Gastrocnemius medialis (tissue), 4 donors: ENCODE data around the gene DNAH6.

ENCODE experiments used
- CTCF ChIP-seq, 5 experiments: fragments of 450-650 bp in 3 of 5; fragments of 200-600 bp in 2 of 5; sonication (generic) in 2 of 5; IDR thresholded peaks in 4 of 5; conservative IDR thresholded peaks in 1 of 5; 1 replicate in 4 of 5; 2 replicates in 1 of 5; pipeline ENCODE4 v1.5.1; 2016 to 2019; ENCODE audit warnings: antibody characterized with exemption in 5 of 5, mild to moderate bottlenecking in 3 of 5, moderate library complexity in 3 of 5
- POLR2A ChIP-seq, 2 donors: fragments of 450-650 bp; IDR thresholded peaks; one replicate each; pipeline ENCODE4 v1.6.1; 2017; ENCODE audit warnings: antibody characterized with exemption in 2 of 2, mild to moderate bottlenecking in 2 of 2, moderate library complexity in 2 of 2

- no peak for TF ChIP-seq CTCF (IDR thresholded peaks at IDR 0.05 in 4 of 5, conservative IDR thresholded peaks at IDR 0.05 in 1 of 5)
- no peak for TF ChIP-seq POLR2A (IDR thresholded peaks at IDR 0.05)
Measured at GRCh38 chr2:84702941-84703340, 186.6 kb downstream of the DNAH6 start.
